Neural cell (in vitro differentiated cells): Measurements from ENCODE around the gene ARL4A. TPM values are rescaled to one million over a fixed set of nuclear protein-coding genes. Genes with fewer than 3 reads are reported as not detected.

ENCODE experiments used
- H2AFZ ChIP-seq: fragments of 200-600, 300-800 bp; sonication (generic), shearing (Covaris generic); 2 replicates; pipeline ENCODE4 v1.6.0; 2014; ENCODE audit warnings: low read depth, mild to moderate bottlenecking, antibody characterized with exemption, low read length, moderate library complexity
- H3F3A ChIP-seq: fragments of 200-600 bp; shearing (Covaris generic); 2 replicates; pipeline ENCODE4 v1.6.1; 2016; ENCODE audit warnings: mild to moderate bottlenecking, moderate library complexity, mixed read lengths, antibody characterized with exemption, low read length; ENCODE audit not compliant: insufficient read depth, poor library complexity, severe bottlenecking
- H3K27ac ChIP-seq: fragments of 200-600, 300-800 bp; sonication (generic), shearing (Covaris generic); 2 replicates; pipeline ENCODE4 v1.5.1; 2014; ENCODE audit warnings: mild to moderate bottlenecking, low read length, moderate library complexity
- H3K27me3 ChIP-seq: fragments of 300-800, 200-600 bp; sonication (generic), shearing (Covaris generic); 2 replicates; pipeline ENCODE4 v1.6.0; 2014; ENCODE audit warnings: mild to moderate bottlenecking, low read depth, low read length, moderate library complexity; ENCODE audit not compliant: insufficient read depth
- H3K36me3 ChIP-seq: fragments of 300-800, 200-600 bp; sonication (generic), shearing (Covaris generic); 2 replicates; pipeline ENCODE4 v1.5.1; 2014; ENCODE audit warnings: mild to moderate bottlenecking, antibody characterized with exemption, low read length, moderate library complexity; ENCODE audit not compliant: insufficient read depth
- H3K4me2 ChIP-seq: fragments of 300-800, 200-600 bp; sonication (generic), shearing (Covaris generic); 2 replicates; pipeline ENCODE4 v1.6.0; 2014; ENCODE audit warnings: mild to moderate bottlenecking, low read length
- H3K4me3 ChIP-seq: fragments of 300-800, 200-600 bp; sonication (generic), shearing (Covaris generic); 2 replicates; pipeline ENCODE4 v1.5.1; 2014; ENCODE audit warnings: mild to moderate bottlenecking, low read length, moderate library complexity
- H3K79me2 ChIP-seq: fragments of 200-600 bp; shearing (Covaris generic); replicated peaks from 2 replicates; pipeline ENCODE4 v1.6.0; 2014; ENCODE audit warnings: mild to moderate bottlenecking, low read length, moderate library complexity; ENCODE audit not compliant: insufficient read depth
- H3K9ac ChIP-seq: fragments of 300-800, 200-600 bp; sonication (generic), shearing (Covaris generic); 2 replicates; pipeline ENCODE4 v1.6.1; 2016; ENCODE audit warnings: mild to moderate bottlenecking, low read length, mixed read lengths
- H3K9me2 ChIP-seq: fragments of 200-600 bp; shearing (Covaris generic); 2 replicates; pipeline ENCODE4 v1.6.1; 2016; ENCODE audit warnings: mild to moderate bottlenecking, low read length, mixed read lengths; ENCODE audit not compliant: insufficient read depth
- H3K9me3 ChIP-seq: fragments of 200-600, 300-800 bp; sonication (generic), shearing (Covaris generic); 2 replicates; pipeline ENCODE4 v1.6.1; 2016; ENCODE audit warnings: mild to moderate bottlenecking, mixed run types, low read length, moderate library complexity, mixed read lengths
- H4K20me1 ChIP-seq: fragments of 200-600 bp; shearing (Covaris generic); 2 replicates; pipeline ENCODE4 v1.6.1; 2016; ENCODE audit warnings: mild to moderate bottlenecking, mixed run types; ENCODE audit not compliant: insufficient read depth
- CTCF ChIP-seq: fragments of 450-650 bp; IDR thresholded peaks from 2 replicates; pipeline ENCODE4 v1.5.1; 2014; ENCODE audit warnings: antibody characterized with exemption, mild to moderate bottlenecking, moderate library complexity; ENCODE audit not compliant: poor library complexity, severe bottlenecking
- EP300 ChIP-seq: fragments of 450-650 bp; conservative IDR thresholded peaks from 2 replicates; pipeline ENCODE4 v1.6.1; 2014; ENCODE audit warnings: antibody characterized with exemption, mild to moderate bottlenecking, moderate library complexity; ENCODE audit not compliant: poor library complexity, severe bottlenecking
- EZH2 ChIP-seq: fragments of 200-600, 300-800 bp; shearing (Covaris generic), sonication (generic); IDR thresholded peaks from 2 replicates; pipeline ENCODE4 v1.6.1; 2014; ENCODE audit warnings: antibody characterized with exemption, low read length, borderline replicate concordance, mild to moderate bottlenecking; ENCODE audit not compliant: insufficient read depth, poor library complexity, severe bottlenecking
- MXI1 ChIP-seq: fragments of 450-650 bp; conservative IDR thresholded peaks from 2 replicates; pipeline ENCODE4 v1.6.1; 2014; ENCODE audit warnings: antibody characterized with exemption, mild to moderate bottlenecking; ENCODE audit not compliant: poor library complexity, severe bottlenecking
- POLR2AphosphoS5 ChIP-seq: IDR thresholded peaks from 2 replicates; pipeline ENCODE4 v1.6.1; 2012
- RAD21 ChIP-seq: fragments of 450-650 bp; conservative IDR thresholded peaks from 2 replicates; pipeline ENCODE4 v1.6.1; 2014; ENCODE audit warnings: antibody characterized with exemption, mild to moderate bottlenecking, moderate library complexity
- REST ChIP-seq: IDR thresholded peaks from 2 replicates; pipeline ENCODE4 v1.6.1; 2012; ENCODE audit warnings: borderline replicate concordance
- SMC3 ChIP-seq: fragments of 450-650 bp; conservative IDR thresholded peaks from 2 replicates; pipeline ENCODE4 v1.6.1; 2014; ENCODE audit warnings: antibody characterized with exemption, mild to moderate bottlenecking, moderate library complexity; ENCODE audit not compliant: poor library complexity
- TAF1 ChIP-seq: IDR thresholded peaks from 2 replicates; pipeline ENCODE4 v1.6.1; 2012; ENCODE audit warnings: low read depth
- polyA plus RNA-seq: library from polyadenylated mRNA; depleted of rRNA; stranded (reverse); fragments of >200 nt; gene quantifications from 2 replicates; pipeline ENCODE4 v1.2.3, GENCODE V29; 2014

The ARL4A gene
- polyA plus RNA-seq, 1 donor from 2014 or later, result 10.9 TPM

- Histone ChIP-seq H3K9ac (no peak overlapping the region), H3K9me2 (no peaks in the 10 kb centered on the region), H3K27ac (no peak overlapping the region), H3K79me2 (no peaks in the 10 kb centered on the region), H3K4me3 (no peak overlapping the region), H3K27me3 (no peaks in the 10 kb centered on the region), H4K20me1 (no peaks in the 10 kb centered on the region), H3F3A (no peaks in the 10 kb centered on the region), H3K9me3 (no peaks in the 10 kb centered on the region), H3K4me2 (no peak overlapping the region), H3K36me3 (no peaks in the 10 kb centered on the region), H2AFZ (no peak overlapping the region)
- no peak for TF ChIP-seq SMC3
- no peak for TF ChIP-seq TAF1
- no peak for TF ChIP-seq EZH2
- no peak for TF ChIP-seq REST
- no peak for TF ChIP-seq RAD21
- no peak for TF ChIP-seq CTCF
- TF ChIP-seq POLR2AphosphoS5, result no peak
- no peak for TF ChIP-seq MXI1
- TF ChIP-seq EP300, result no peak
Observed at GRCh38 chr7:12728192-12728538, 40.7 kb downstream of the ARL4A start.

- Histone ChIP-seq H3K27me3 (no peaks in the 10 kb centered on the region), H3K9ac (no peak overlapping the region), H3F3A (no peaks in the 10 kb centered on the region), H3K36me3 (no peaks in the 10 kb centered on the region), H3K9me3 (no peaks in the 10 kb centered on the region), H4K20me1 (no peaks in the 10 kb centered on the region), H3K4me2 (no peak overlapping the region), H3K79me2 (no peaks in the 10 kb centered on the region), H3K9me2 (no peaks in the 10 kb centered on the region), H2AFZ (no peak overlapping the region), H3K4me3 (no peak overlapping the region), H3K27ac (no peak overlapping the region)
- TF ChIP-seq EP300, result no peak
- TF ChIP-seq RAD21, result no peak
- TF ChIP-seq TAF1, result no peak
- TF ChIP-seq SMC3, result no peak
- TF ChIP-seq REST, result no peak
- no peak for TF ChIP-seq POLR2AphosphoS5
- TF ChIP-seq CTCF, result no peak
Observed at GRCh38 chr7:12729112-12729511, 41.7 kb downstream of the ARL4A start.
